CD14-positive monocyte (primary cell): ENCODE measurements around the gene BMI1. TPM values are rescaled to one million over a fixed set of nuclear protein-coding genes. Genes with fewer than 3 reads are reported as not detected.

ENCODE experiments used
- DNase-seq, 3 donors: peaks; one replicate each; pipeline ENCODE4 v3.0.0-alpha.2; 2011 to 2022
- H2AFZ ChIP-seq: 2 replicates; pipeline ENCODE4 v1.6.0; 2012; ENCODE audit warnings: mild to moderate bottlenecking, low read depth, low read length, inconsistent platforms; ENCODE audit not compliant: insufficient read depth, poor library complexity, severe bottlenecking
- H3K27ac ChIP-seq, 2 donors: 1 replicate in 1 of 2; 2 replicates in 1 of 2; pipeline ENCODE4 v1.5.1; 2012 to 2013; ENCODE audit warnings: low read length in 2 of 2, control low read depth in 1 of 2, inconsistent platforms in 1 of 2, low read depth in 1 of 2, mild to moderate bottlenecking in 1 of 2
- H3K27me3 ChIP-seq, 2 donors: one replicate each; pipeline versions ENCODE4 v1.6.0 to v1.6.1; 2011 to 2013; ENCODE audit warnings: low read length in 2 of 2; ENCODE audit not compliant: control insufficient read depth in 2 of 2, insufficient read depth in 2 of 2
- H3K36me3 ChIP-seq, 2 donors: replicated peaks in 1 of 2; 1 replicate in 1 of 2; 2 replicates in 1 of 2; pipeline versions ENCODE4 v1.5.1 to v1.6.1; 2012 to 2013; ENCODE audit warnings: low read length in 2 of 2, control low read depth in 1 of 2, inconsistent platforms in 1 of 2, mild to moderate bottlenecking in 1 of 2; ENCODE audit not compliant: insufficient read depth in 2 of 2, control insufficient read depth in 1 of 2
- H3K4me1 ChIP-seq, 2 donors: 1 replicate in 1 of 2; 2 replicates in 1 of 2; pipeline versions ENCODE4 v1.5.1 to v1.6.1; 2012 to 2013; ENCODE audit warnings: low read length in 2 of 2, control low read depth in 1 of 2, inconsistent platforms in 1 of 2, mild to moderate bottlenecking in 1 of 2, moderate library complexity in 1 of 2; ENCODE audit not compliant: insufficient read depth in 2 of 2, control insufficient read depth in 1 of 2
- H3K4me2 ChIP-seq: replicated peaks from 2 replicates; pipeline ENCODE3; 2012; ENCODE audit warnings: low read length, moderate library complexity, mild to moderate bottlenecking; ENCODE audit not compliant: poor library complexity, severe bottlenecking; ENCODE audit errors: extremely low read depth
- H3K4me3 ChIP-seq, 3 experiments: fragments of 200-600 bp in 1 of 3; sonication (generic) in 1 of 3; replicated peaks in 1 of 3; 1 replicate in 2 of 3; 2 replicates in 1 of 3; pipeline ENCODE4 v1.5.1; 2011 to 2013; ENCODE audit warnings: low read length in 3 of 3, mild to moderate bottlenecking in 3 of 3, control low read depth in 2 of 3, low read depth in 2 of 3, inconsistent platforms in 1 of 3, moderate library complexity in 1 of 3
- H3K79me2 ChIP-seq: 2 replicates; pipeline ENCODE4 v1.6.0; 2012; ENCODE audit warnings: mild to moderate bottlenecking, control low read depth, inconsistent platforms, low read length, moderate library complexity; ENCODE audit not compliant: insufficient read depth
- H3K9ac ChIP-seq: 2 replicates; pipeline ENCODE4 v1.6.0; 2017; ENCODE audit warnings: low read length, mild to moderate bottlenecking; ENCODE audit not compliant: insufficient read depth, poor library complexity, severe bottlenecking
- H3K9me3 ChIP-seq, 2 donors: replicated peaks in 1 of 2; 1 replicate in 1 of 2; 2 replicates in 1 of 2; pipeline versions ENCODE4 v1.5.1 to v1.6.1; 2012 to 2013; ENCODE audit warnings: low read length in 2 of 2, control low read depth in 1 of 2; ENCODE audit not compliant: control insufficient read depth in 1 of 2, insufficient read depth in 1 of 2
- H4K20me1 ChIP-seq: 2 replicates; pipeline ENCODE4 v1.6.0; 2012; ENCODE audit warnings: mild to moderate bottlenecking, low read length, control low read depth, moderate library complexity; ENCODE audit not compliant: insufficient read depth
- H3K27ac Mint-ChIP-seq, 7 donors: one replicate each; pipeline ENCODE4 v1.8.0; 2020; ENCODE audit warnings: mild to moderate bottlenecking in 7 of 7, mixed read lengths in 7 of 7, moderate library complexity in 6 of 7, inconsistent platforms in 2 of 7
- H3K27me3 Mint-ChIP-seq, 3 donors: one replicate each; pipeline ENCODE4 v1.8.0; 2021 to 2022; ENCODE audit warnings: low read depth in 3 of 3, mild to moderate bottlenecking in 3 of 3, mixed read lengths in 3 of 3, moderate library complexity in 3 of 3, inconsistent platforms in 1 of 3
- H3K36me3 Mint-ChIP-seq, 2 donors: one replicate each; pipeline ENCODE4 v1.8.0; 2020; ENCODE audit warnings: mixed read lengths in 2 of 2, inconsistent platforms in 1 of 2, mild to moderate bottlenecking in 1 of 2
- H3K4me1 Mint-ChIP-seq: one replicate; pipeline ENCODE4 v1.8.0; 2020; ENCODE audit warnings: mild to moderate bottlenecking, mixed read lengths
- H3K4me3 Mint-ChIP-seq, 2 donors: one replicate each; pipeline ENCODE4 v1.8.0; 2020; ENCODE audit warnings: mild to moderate bottlenecking in 2 of 2, mixed read lengths in 2 of 2, moderate library complexity in 1 of 2
- H3K9me3 Mint-ChIP-seq, 7 donors: one replicate each; pipeline ENCODE4 v1.8.0; 2020 to 2022; ENCODE audit warnings: mixed read lengths in 7 of 7, mild to moderate bottlenecking in 6 of 7, moderate library complexity in 6 of 7, inconsistent platforms in 2 of 7
- WGBS: methylation state at CpG from one replicate; pipeline ENCODE4 v1.1.5; 2013; ENCODE audit warnings: missing lambda C conversion rate; ENCODE audit not compliant: insufficient coverage; 5-methylcytosine and 5-hydroxymethylcytosine counted together
- intact Hi-C, 2 donors: fragments of 100-400 bp; cut with micrococcal nuclease; formaldehyde crosslinking; loops; one replicate each; pipeline versions ENCODE4 v1.15.0 to v1.15.1; 2023
- polyA plus RNA-seq, 3 donors: library from polyadenylated mRNA; depleted of rRNA in 1 of 3; unstranded in 2 of 3; stranded (reverse) in 1 of 3; fragments of 300-500 nt in 2 of 3; fragments of >200 nt in 1 of 3; fragmentation: Illumina TruSeq in 2 of 3; gene quantifications; 1 replicate in 2 of 3; 2 replicates in 1 of 3; pipeline ENCODE4 v1.2.3, GENCODE V29; 2012 to 2021
- TF ChIP-seq, protein P1 (sequence below): fragments of 200-600 bp; IDR thresholded peaks from one replicate; pipeline ENCODE4 v1.8.0; 2022; ENCODE audit warnings: antibody characterized with exemption, mild to moderate bottlenecking

The BMI1 gene
- polyA plus RNA-seq, 3 donors = 7.5 to 11.9 (median 11.0) TPM

DNA sequence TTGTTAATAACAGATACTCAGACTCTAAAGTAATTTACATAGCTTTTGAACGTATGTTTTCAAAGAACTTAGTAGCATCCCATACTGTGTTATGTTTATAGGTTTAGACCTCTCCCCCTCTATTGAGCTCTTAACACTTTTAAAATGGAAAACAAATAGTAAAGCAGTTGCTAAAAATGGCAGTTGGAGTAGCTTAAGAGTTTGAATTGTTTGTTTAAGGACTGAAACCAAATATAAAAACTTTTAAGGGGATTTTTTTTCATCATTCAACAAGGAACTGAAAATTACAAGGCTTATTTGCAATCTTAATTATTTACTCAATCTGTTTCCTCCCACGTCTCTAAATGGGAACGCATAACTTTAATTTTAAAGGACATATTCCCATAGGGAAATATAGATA is 22.8 kb downstream of the BMI1 start:
- intact Hi-C loops = loop anchor here (10.0 kb wide), 3 partner anchors 91 to 829 kb away; partner anchors contain the start of gene DNAJC1 (in 1 of the 2)
- no peak for DNase-seq
- WGBS = no CpG with 5 or more reads among the region's 3 CpGs
- no peak overlapping the region for H3K9ac ChIP-seq
- H3K4me3 Mint-ChIP-seq = peak overlapping the region in 1 of 2 donors; percentile 87
- no peaks in the 10 kb centered on the region for H4K20me1 ChIP-seq
- H3K27ac ChIP-seq = no peak overlapping the region
- TF ChIP-seq, protein P1, sequence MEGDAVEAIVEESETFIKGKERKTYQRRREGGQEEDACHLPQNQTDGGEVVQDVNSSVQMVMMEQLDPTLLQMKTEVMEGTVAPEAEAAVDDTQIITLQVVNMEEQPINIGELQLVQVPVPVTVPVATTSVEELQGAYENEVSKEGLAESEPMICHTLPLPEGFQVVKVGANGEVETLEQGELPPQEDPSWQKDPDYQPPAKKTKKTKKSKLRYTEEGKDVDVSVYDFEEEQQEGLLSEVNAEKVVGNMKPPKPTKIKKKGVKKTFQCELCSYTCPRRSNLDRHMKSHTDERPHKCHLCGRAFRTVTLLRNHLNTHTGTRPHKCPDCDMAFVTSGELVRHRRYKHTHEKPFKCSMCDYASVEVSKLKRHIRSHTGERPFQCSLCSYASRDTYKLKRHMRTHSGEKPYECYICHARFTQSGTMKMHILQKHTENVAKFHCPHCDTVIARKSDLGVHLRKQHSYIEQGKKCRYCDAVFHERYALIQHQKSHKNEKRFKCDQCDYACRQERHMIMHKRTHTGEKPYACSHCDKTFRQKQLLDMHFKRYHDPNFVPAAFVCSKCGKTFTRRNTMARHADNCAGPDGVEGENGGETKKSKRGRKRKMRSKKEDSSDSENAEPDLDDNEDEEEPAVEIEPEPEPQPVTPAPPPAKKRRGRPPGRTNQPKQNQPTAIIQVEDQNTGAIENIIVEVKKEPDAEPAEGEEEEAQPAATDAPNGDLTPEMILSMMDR = no peak
- peaks cover 30% of the 10 kb centered on the region for H3K4me1 Mint-ChIP-seq
- peaks cover 4 to 29% (median 21%) of the 10 kb centered on the region in 7 donors for H3K9me3 Mint-ChIP-seq
- peaks cover 4 to 32% of the 10 kb centered on the region in 2 donors for H3K9me3 ChIP-seq
- peaks cover 0 to 21% of the 10 kb centered on the region in 2 donors for H3K36me3 Mint-ChIP-seq
- H3K27me3 Mint-ChIP-seq = peaks cover 75 to 89% (median 81%) of the 10 kb centered on the region in 3 donors
- H3K36me3 ChIP-seq = no peaks in the 10 kb centered on the region
- no peak overlapping the region for H3K4me3 ChIP-seq
- H3K4me2 ChIP-seq = no peak overlapping the region
- H3K79me2 ChIP-seq = no peaks in the 10 kb centered on the region
- H2AFZ ChIP-seq = no peak overlapping the region
- H3K27me3 ChIP-seq = peaks cover 68 to 89% of the 10 kb centered on the region in 2 donors
- H3K27ac Mint-ChIP-seq = no peak overlapping the region
- H3K4me1 ChIP-seq = peaks cover 22 to 28% of the 10 kb centered on the region in 2 donors

DNA sequence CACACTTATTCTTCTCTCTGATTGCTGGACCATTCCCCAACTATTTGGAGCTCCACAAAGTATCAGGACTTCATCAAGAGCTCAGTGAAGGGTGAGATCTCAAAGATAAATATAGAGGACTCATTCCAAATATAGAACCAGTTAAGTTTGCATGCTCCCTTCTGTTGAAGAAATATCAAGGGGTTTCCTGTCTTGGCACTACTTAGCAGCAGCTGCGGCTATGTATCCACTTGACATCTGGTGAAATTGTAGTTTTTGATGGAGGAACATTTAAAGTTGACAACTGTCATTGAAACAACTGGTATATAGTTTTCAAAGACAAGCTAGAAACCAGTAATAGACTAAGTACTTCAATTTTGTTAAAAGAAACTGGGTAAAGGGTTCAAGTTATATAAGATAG is 23.4 kb downstream of the BMI1 start:
- no peak overlapping the region for H3K4me3 ChIP-seq
- H3K9me3 ChIP-seq = peaks cover 4 to 32% of the 10 kb centered on the region in 2 donors
- Mint-ChIP-seq H3K4me1 (peaks cover 30% of the 10 kb centered on the region), H3K9me3 (peaks cover 4 to 28% (median 21%) of the 10 kb centered on the region in 7 donors), H3K27ac (no peak overlapping the region), H3K4me3 (peak overlapping the region in 1 of 2 donors; percentile 87), H3K36me3 (peaks cover 0 to 21% of the 10 kb centered on the region in 2 donors), H3K27me3 (peaks cover 72 to 87% (median 77%) of the 10 kb centered on the region in 3 donors)
- peaks cover 22 to 28% of the 10 kb centered on the region in 2 donors for H3K4me1 ChIP-seq
- H3K4me2 ChIP-seq = no peak overlapping the region
- H3K27me3 ChIP-seq = peaks cover 64 to 85% of the 10 kb centered on the region in 2 donors
- H3K36me3 ChIP-seq = no peaks in the 10 kb centered on the region
- TF ChIP-seq, protein P1 = no peak
- WGBS = no CpG with 5 or more reads among the region's 1 CpG
- no peak for DNase-seq
- H3K27ac ChIP-seq = no peak overlapping the region
- H3K79me2 ChIP-seq = no peaks in the 10 kb centered on the region
- intact Hi-C loops = loop anchor here (10.0 kb wide), 3 partner anchors 91 to 829 kb away; partner anchors contain the start of gene DNAJC1 (in 1 of the 2)
- H4K20me1 ChIP-seq = no peaks in the 10 kb centered on the region
- H3K9ac ChIP-seq = no peak overlapping the region
- H2AFZ ChIP-seq = no peak overlapping the region
